ENCODE measurements around the gene HSPA5. TPM values are rescaled to one million over a fixed set of nuclear protein-coding genes. Genes with fewer than 3 reads are reported as not detected.

The HSPA5 gene
- total and polyA plus RNA-seq, 10 of the 15 experiments (the other 5 are each of a cell fraction or from before 2014, with no cell fraction given) = 39.8 to 517 (median 105) TPM

DNA sequence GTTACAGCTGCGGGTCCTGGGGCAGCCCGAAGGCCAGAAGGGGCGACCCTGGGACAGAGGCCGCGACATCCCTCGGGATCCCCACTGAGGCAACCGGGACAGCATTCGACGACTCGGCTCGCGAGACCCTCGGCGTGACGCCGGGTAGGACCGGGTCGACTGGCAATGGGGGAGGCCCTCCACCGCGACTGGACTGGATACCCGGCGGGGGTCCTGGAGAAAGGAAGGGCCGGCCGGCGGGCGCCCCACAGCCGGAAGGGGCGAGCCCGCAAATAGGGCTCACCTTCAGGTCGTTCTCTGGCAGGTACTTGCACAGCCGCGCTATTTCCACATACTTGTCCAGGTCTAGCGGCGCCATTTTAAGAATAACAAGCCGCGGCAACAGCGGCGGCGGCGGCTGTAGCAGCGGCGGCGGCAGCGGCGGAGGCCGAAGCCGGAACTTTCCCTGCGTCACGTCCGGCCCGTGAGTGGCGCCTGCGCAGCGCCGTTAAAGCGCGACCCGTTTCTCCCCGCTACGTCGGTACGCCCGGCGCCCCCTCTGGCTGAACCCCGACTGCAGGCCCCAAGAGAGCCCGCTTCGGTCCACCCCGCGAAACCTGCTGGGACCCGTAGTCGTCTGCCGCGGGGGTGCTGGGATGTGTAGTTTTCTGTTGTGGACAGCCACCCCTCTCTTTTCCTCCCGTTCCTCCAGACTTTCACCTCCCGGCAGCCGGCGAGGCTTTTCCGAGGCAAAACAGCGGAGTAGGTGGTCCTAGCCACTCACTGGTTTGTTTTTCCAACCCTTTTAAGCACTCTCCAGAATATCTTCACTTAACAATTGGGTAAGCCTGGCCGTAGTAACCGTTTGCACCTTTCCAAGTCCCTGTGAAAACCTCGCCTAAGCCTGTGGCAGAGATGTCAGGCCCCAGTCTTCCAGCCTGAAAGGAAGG is 51.5 kb downstream of the HSPA5 start, which contains the start of gene PPP6C (continued):
- peak; percentile 74; the same call in 1 of the 2 replicates for TF ChIP-seq CBFB (IDR thresholded peaks at IDR 0.05; ENCODE audit: low read depth)
- TF ChIP-seq KDM1A (IDR thresholded peaks at IDR 0.05; ENCODE audit: borderline replicate concordance) = no peak
- TF ChIP-seq, protein P1, sequence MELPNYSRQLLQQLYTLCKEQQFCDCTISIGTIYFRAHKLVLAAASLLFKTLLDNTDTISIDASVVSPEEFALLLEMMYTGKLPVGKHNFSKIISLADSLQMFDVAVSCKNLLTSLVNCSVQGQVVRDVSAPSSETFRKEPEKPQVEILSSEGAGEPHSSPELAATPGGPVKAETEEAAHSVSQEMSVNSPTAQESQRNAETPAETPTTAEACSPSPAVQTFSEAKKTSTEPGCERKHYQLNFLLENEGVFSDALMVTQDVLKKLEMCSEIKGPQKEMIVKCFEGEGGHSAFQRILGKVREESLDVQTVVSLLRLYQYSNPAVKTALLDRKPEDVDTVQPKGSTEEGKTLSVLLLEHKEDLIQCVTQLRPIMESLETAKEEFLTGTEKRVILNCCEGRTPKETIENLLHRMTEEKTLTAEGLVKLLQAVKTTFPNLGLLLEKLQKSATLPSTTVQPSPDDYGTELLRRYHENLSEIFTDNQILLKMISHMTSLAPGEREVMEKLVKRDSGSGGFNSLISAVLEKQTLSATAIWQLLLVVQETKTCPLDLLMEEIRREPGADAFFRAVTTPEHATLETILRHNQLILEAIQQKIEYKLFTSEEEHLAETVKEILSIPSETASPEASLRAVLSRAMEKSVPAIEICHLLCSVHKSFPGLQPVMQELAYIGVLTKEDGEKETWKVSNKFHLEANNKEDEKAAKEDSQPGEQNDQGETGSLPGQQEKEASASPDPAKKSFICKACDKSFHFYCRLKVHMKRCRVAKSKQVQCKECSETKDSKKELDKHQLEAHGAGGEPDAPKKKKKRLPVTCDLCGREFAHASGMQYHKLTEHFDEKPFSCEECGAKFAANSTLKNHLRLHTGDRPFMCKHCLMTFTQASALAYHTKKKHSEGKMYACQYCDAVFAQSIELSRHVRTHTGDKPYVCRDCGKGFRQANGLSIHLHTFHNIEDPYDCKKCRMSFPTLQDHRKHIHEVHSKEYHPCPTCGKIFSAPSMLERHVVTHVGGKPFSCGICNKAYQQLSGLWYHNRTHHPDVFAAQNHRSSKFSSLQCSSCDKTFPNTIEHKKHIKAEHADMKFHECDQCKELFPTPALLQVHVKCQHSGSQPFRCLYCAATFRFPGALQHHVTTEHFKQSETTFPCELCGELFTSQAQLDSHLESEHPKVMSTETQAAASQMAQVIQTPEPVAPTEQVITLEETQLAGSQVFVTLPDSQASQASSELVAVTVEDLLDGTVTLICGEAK (IDR thresholded peaks at IDR 0.05; ENCODE audit: borderline replicate concordance) = peak; percentile 85
- TF ChIP-seq SIX5 (IDR thresholded peaks at IDR 0.05; ENCODE audit: low read depth, low read length, severe bottlenecking) = peak; percentile 96
- TF ChIP-seq KLF5 (IDR thresholded peaks at IDR 0.05; ENCODE audit: partially characterized antibody) = peak; percentile 32
- no peak for TF ChIP-seq BRCA1 (IDR thresholded peaks at IDR 0.05; ENCODE audit: low read depth, low read length)
- no peak for TF ChIP-seq SREBF2 (IDR thresholded peaks at IDR 0.05; ENCODE audit: low read length)
